Measurements from ENCODE around the gene ASTN1. TPM values are rescaled to one million over a fixed set of nuclear protein-coding genes. Genes with fewer than 3 reads are reported as not detected.
A peak's percentile ranks its signal among the peaks of the same experiment; 100 is the strongest.

The ASTN1 gene
- total and polyA plus RNA-seq, 11 donors = 0.15 to 3.6 (median 0.44) TPM

GRCh38 chr1:176903474-176903873 lies 261.0 kb downstream of the ASTN1 start:
- 39 to 44% (median 39%) methylated on average over 4 of the region's 4 CpGs for WGBS, 4 donors
- H3K4me3 ChIP-seq = no peak overlapping the region
- peaks cover 0 to 16% (median 2%) of the 10 kb centered on the region in 12 donors for H3K4me1 ChIP-seq
- ATAC-seq (peak in 1 of 4 donors; percentile 38), DNase-seq (no peak)
- H3K27me3 ChIP-seq = peaks cover 0 to 30% (median 0%) of the 10 kb centered on the region in 9 donors
- TF ChIP-seq CTCF (IDR thresholded peaks at IDR 0.05) (no peak), POLR2A (IDR thresholded peaks at IDR 0.05) (no peak)
- H3K36me3 ChIP-seq = no peaks in the 10 kb centered on the region
- H3K27ac ChIP-seq = no peak overlapping the region
- intact Hi-C loops (cut with DNase I) = loop anchor here in 2 of 10 donors (5.0 to 10.0 kb wide), 2 partner anchors 49 to 871 kb away; no protein-coding TSS in a partner anchor
- no peaks in the 10 kb centered on the region for H3K9me3 ChIP-seq

DNA sequence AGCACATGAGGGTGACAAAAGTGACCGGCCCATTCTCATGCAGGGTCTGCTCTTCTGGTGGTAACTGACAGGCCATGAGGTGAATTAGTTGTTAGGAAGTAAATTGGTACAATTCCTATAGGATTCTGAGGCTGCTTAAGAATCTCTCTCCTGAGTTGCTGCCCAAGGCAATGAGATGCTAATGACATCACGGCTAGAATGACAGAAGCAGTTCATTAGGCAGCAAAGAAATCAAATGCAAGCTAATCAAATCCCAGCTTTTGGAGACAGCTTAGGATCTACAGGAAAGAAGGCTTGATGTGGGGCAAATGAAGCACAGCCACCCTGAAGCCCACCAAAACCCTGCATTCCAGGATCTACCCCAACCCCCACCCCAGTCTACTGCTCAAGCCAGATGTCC lies 265.2 kb downstream of the ASTN1 start:
- intact Hi-C loops (cut with DNase I) = loop anchor here (2.0 to 10.0 kb wide), 13 partner anchors 48 to 1048 kb away; no protein-coding TSS in a partner anchor
- ATAC-seq (no peak), DNase-seq (no peak)
- no peaks in the 10 kb centered on the region for H3K9me3 ChIP-seq
- H3K27ac ChIP-seq = no peak overlapping the region
- peaks cover 0 to 47% (median 0%) of the 10 kb centered on the region in 9 donors for H3K27me3 ChIP-seq
- peaks cover 0 to 18% (median 7%) of the 10 kb centered on the region in 12 donors for H3K4me1 ChIP-seq
- no peak for TF ChIP-seq POLR2A (IDR thresholded peaks at IDR 0.05)
- no peak for TF ChIP-seq CTCF (IDR thresholded peaks at IDR 0.05)
- WGBS, 4 donors = 87 to 100% (median 90%) methylated on average over 2 of the region's 2 CpGs
- H3K4me3 ChIP-seq = no peak overlapping the region
- no peaks in the 10 kb centered on the region for H3K36me3 ChIP-seq

DNA sequence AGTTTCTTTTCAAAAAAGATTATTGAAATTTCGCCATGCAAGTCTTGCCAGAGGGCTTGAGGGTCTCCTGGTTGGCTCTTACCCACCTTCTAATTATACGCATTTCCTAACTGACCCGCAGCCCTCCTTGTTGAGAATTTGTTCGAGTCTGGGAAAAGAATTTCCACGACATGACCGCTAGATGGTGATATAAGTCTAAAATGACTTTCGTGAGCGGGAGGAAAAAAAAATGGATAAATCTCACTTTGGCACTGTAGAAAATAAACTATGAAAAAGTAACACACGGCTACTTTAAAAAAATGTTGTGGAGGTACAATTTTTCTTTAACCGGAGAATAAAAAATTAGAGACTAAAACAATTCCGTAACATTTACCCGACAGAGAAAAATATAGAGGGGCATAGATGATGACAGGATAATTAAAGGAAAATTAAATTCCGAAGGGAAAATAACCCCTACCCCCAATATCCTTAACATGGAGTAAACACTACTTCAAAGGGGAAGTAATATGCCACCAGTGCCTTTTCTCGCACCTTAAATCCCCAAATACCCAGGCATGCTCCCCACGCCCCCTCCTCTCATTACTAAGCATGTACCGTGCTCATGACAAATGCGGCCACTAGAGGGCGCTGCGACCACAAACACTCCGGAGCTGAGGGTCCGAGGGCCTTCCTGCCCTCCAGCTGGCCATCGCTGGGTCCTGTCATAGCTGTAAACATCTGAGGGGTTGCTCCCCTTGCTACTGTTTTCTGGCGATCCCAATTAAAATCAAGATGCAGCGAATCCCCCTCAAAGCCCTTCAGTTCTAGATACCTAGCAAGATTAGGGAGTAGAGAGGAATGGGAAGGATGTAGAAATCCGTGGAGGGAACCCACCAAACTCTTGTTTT lies 266.9 kb downstream of the ASTN1 start:
- H3K4me1 ChIP-seq = peaks cover 0 to 16% (median 5%) of the 10 kb centered on the region in 12 donors
- intact Hi-C loops (cut with DNase I) = loop anchor here (1.0 to 10.0 kb wide), 19 partner anchors 50 to 1050 kb away; no protein-coding TSS in a partner anchor
- DNase-seq (peak; percentile 35 to 76 (median 47)), ATAC-seq (peak in 3 of 4 donors; percentile 31 to 73 (median 68))
- no peaks in the 10 kb centered on the region for H3K9me3 ChIP-seq
- peak overlapping the region in 8 of 12 donors; percentile 8 to 43 (median 30) for H3K4me3 ChIP-seq
- H3K27ac ChIP-seq = no peak overlapping the region
- no peak for TF ChIP-seq POLR2A (IDR thresholded peaks at IDR 0.05)
- peak; percentile 52 to 79 (median 66) for TF ChIP-seq CTCF (IDR thresholded peaks at IDR 0.05)
- 4 to 6% (median 5%) methylated on average over 25 of the region's 25 CpGs for WGBS, 4 donors
- no peaks in the 10 kb centered on the region for H3K36me3 ChIP-seq
- H3K27me3 ChIP-seq = peaks cover 0 to 47% (median 0%) of the 10 kb centered on the region in 9 donors

DNA sequence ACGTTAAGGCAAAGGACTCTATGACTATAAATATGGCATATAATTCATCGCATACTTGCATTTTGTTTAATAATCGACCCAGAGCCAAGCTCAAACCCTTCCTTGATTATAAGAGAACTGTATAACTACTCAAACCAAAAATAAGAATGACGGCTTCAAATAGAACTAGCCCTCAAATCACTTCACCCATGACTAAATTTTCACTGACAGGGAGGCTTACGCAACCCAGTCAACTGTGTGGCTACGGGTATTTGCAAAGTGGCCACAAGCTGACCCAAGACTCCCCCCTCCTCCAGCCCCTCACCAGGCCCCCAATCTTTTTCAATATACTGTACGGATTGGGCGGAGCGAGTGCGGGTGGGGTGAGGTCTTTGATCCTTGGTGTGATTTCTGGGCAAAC lies 268.3 kb downstream of the ASTN1 start:
- Histone ChIP-seq H3K9me3 (no peaks in the 10 kb centered on the region), H3K36me3 (no peaks in the 10 kb centered on the region), H3K27me3 (peaks cover 0 to 41% (median 0%) of the 10 kb centered on the region in 9 donors), H3K27ac (no peak overlapping the region), H3K4me1 (peaks cover 0 to 16% (median 5%) of the 10 kb centered on the region in 12 donors), H3K4me3 (no peak overlapping the region)
- TF ChIP-seq CTCF (IDR thresholded peaks at IDR 0.05) = no peak
- no peak for TF ChIP-seq POLR2A (IDR thresholded peaks at IDR 0.05)
- DNase-seq = no peak
- no peak for ATAC-seq
- 81 to 86% (median 84%) methylated on average over 10 of the region's 10 CpGs for WGBS, 4 donors
- intact Hi-C loops (cut with DNase I) = loop anchor here (2.0 to 10.0 kb wide), 18 partner anchors 51 to 1051 kb away; no protein-coding TSS in a partner anchor

Measured in heart left ventricle (tissue), 16 donors.